ENCODE data around the gene TP53BP1.
A peak's percentile ranks its signal among the peaks of the same experiment; 100 is the strongest.

TP53BP1 gene

GRCh38 chr15:43499635-43500034 lies 6.7 kb upstream of the TP53BP1 start:
- no peak for DNase-seq (ENCODE audit: low read depth, low spot score)
- no peaks in the 10 kb centered on the region for H3K9me3 ChIP-seq (ENCODE audit: insufficient read depth, low read length)
- H3K9ac ChIP-seq (ENCODE audit: insufficient read length, low read depth) = no peak overlapping the region
- no peak overlapping the region for H3K4me3 ChIP-seq (ENCODE audit: insufficient read length, low read depth)
- TF ChIP-seq ZNF274 (IDR thresholded peaks at IDR 0.05; ENCODE audit: low read depth, low read length) (no peak), YY1 (IDR thresholded peaks at IDR 0.05; ENCODE audit: insufficient read depth, insufficient read length) (no peak), SUZ12 (IDR thresholded peaks at IDR 0.05; ENCODE audit: extremely low read depth, insufficient read depth, insufficient read length) (no peak)
- H3K36me3 ChIP-seq (ENCODE audit: insufficient read depth, insufficient read length, low read length) = no peaks in the 10 kb centered on the region
- no peaks in the 10 kb centered on the region for H3K4me1 ChIP-seq (ENCODE audit: insufficient read depth, insufficient read length)
- no peaks in the 10 kb centered on the region for H3K27me3 ChIP-seq (ENCODE audit: insufficient read depth, insufficient read length)

GRCh38 chr15:43498990-43499389 lies 6.0 kb upstream of the TP53BP1 start:
- Histone ChIP-seq H3K9ac (ENCODE audit: insufficient read length, low read depth) (no peak overlapping the region), H3K27me3 (ENCODE audit: insufficient read depth, insufficient read length) (no peaks in the 10 kb centered on the region), H3K4me3 (ENCODE audit: insufficient read length, low read depth) (no peak overlapping the region), H3K4me1 (ENCODE audit: insufficient read depth, insufficient read length) (no peaks in the 10 kb centered on the region), H3K36me3 (ENCODE audit: insufficient read depth, insufficient read length, low read length) (no peaks in the 10 kb centered on the region), H3K9me3 (ENCODE audit: insufficient read depth, low read length) (no peaks in the 10 kb centered on the region)
- DNase-seq (ENCODE audit: low read depth, low spot score) = no peak
- no peak for TF ChIP-seq SUZ12 (IDR thresholded peaks at IDR 0.05; ENCODE audit: extremely low read depth, insufficient read depth, insufficient read length)
- TF ChIP-seq ZNF274 (IDR thresholded peaks at IDR 0.05; ENCODE audit: low read depth, low read length) = no peak
- TF ChIP-seq YY1 (IDR thresholded peaks at IDR 0.05; ENCODE audit: insufficient read depth, insufficient read length) = no peak

- H3K9ac ChIP-seq (ENCODE audit: insufficient read length, low read depth) = no peak overlapping the region
- no peak for DNase-seq (ENCODE audit: low read depth, low spot score)
- no peaks in the 10 kb centered on the region for H3K27me3 ChIP-seq (ENCODE audit: insufficient read depth, insufficient read length)
- H3K4me3 ChIP-seq (ENCODE audit: insufficient read length, low read depth) = no peak overlapping the region
- no peaks in the 10 kb centered on the region for H3K4me1 ChIP-seq (ENCODE audit: insufficient read depth, insufficient read length)
- peaks cover 26% of the 10 kb centered on the region for H3K36me3 ChIP-seq (ENCODE audit: insufficient read depth, insufficient read length, low read length)
- no peaks in the 10 kb centered on the region for H3K9me3 ChIP-seq (ENCODE audit: insufficient read depth, low read length)
- TF ChIP-seq ZNF274 (IDR thresholded peaks at IDR 0.05; ENCODE audit: low read depth, low read length) (no peak), SUZ12 (IDR thresholded peaks at IDR 0.05; ENCODE audit: extremely low read depth, insufficient read depth, insufficient read length) (no peak), YY1 (IDR thresholded peaks at IDR 0.05; ENCODE audit: insufficient read depth, insufficient read length) (no peak)
Measured at GRCh38 chr15:43493703-43494472, 932 bp upstream of the TP53BP1 start.

DNA sequence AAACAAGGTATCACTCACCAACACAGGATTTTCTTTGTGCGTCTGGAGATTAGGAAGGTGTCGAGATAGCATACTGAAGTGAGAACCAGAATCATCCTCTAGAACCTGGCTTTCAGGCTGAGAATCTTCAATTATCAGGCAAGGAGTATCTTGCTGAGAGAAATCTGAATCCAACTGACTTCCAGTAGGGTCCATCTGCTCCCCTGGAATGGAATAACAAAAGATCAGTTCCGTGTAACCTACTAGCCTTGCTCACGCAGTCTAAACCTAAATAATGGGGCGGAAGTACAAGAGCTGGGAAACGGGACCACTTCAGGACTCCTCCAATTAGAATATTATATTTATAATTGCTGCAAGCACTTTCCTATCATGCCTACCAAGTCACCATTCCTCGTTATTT lies 690 bp downstream of the TP53BP1 start:
- Histone ChIP-seq H3K36me3 (ENCODE audit: insufficient read depth, insufficient read length, low read length) (peaks cover 41% of the 10 kb centered on the region), H3K27me3 (ENCODE audit: insufficient read depth, insufficient read length) (no peaks in the 10 kb centered on the region), H3K9me3 (ENCODE audit: insufficient read depth, low read length) (no peaks in the 10 kb centered on the region), H3K4me1 (ENCODE audit: insufficient read depth, insufficient read length) (no peaks in the 10 kb centered on the region), H3K4me3 (ENCODE audit: insufficient read length, low read depth) (peak overlapping the region; percentile 68), H3K9ac (ENCODE audit: insufficient read length, low read depth) (peak overlapping the region; percentile 90)
- no peak for DNase-seq (ENCODE audit: low read depth, low spot score)
- no peak for TF ChIP-seq ZNF274 (IDR thresholded peaks at IDR 0.05; ENCODE audit: low read depth, low read length)
- TF ChIP-seq YY1 (IDR thresholded peaks at IDR 0.05; ENCODE audit: insufficient read depth, insufficient read length) = no peak
- no peak for TF ChIP-seq SUZ12 (IDR thresholded peaks at IDR 0.05; ENCODE audit: extremely low read depth, insufficient read depth, insufficient read length)

GRCh38 chr15:43489191-43489590 lies 3.8 kb downstream of the TP53BP1 start:
- Histone ChIP-seq H3K27me3 (ENCODE audit: insufficient read depth, insufficient read length) (no peaks in the 10 kb centered on the region), H3K9ac (ENCODE audit: insufficient read length, low read depth) (no peak overlapping the region), H3K4me3 (ENCODE audit: insufficient read length, low read depth) (no peak overlapping the region), H3K36me3 (ENCODE audit: insufficient read depth, insufficient read length, low read length) (peaks cover 55% of the 10 kb centered on the region), H3K4me1 (ENCODE audit: insufficient read depth, insufficient read length) (no peaks in the 10 kb centered on the region), H3K9me3 (ENCODE audit: insufficient read depth, low read length) (no peaks in the 10 kb centered on the region)
- DNase-seq (ENCODE audit: low read depth, low spot score) = no peak
- TF ChIP-seq ZNF274 (IDR thresholded peaks at IDR 0.05; ENCODE audit: low read depth, low read length) (no peak), SUZ12 (IDR thresholded peaks at IDR 0.05; ENCODE audit: extremely low read depth, insufficient read depth, insufficient read length) (no peak), YY1 (IDR thresholded peaks at IDR 0.05; ENCODE audit: insufficient read depth, insufficient read length) (no peak)

DNA sequence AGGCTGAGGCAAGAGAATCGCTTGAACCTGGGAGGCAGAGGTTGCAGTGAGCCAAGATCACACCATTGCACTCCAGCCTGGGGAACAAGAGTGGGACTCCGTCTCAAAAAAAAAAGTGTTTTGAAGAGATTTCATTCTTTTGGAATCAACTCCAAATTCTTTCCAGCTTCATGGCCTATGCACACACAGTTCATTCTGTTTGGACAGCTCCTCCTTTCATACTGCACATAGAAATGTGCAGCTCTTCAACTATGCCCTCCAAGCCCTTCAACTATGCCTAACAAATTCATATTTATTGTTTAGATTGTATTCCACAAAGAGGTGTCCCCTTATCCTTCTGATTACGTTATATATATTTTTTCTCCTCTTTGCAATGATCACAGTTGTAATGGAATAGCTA lies 4.2 kb downstream of the TP53BP1 start:
- TF ChIP-seq ZNF274 (IDR thresholded peaks at IDR 0.05; ENCODE audit: low read depth, low read length) = no peak
- TF ChIP-seq YY1 (IDR thresholded peaks at IDR 0.05; ENCODE audit: insufficient read depth, insufficient read length) = no peak
- TF ChIP-seq SUZ12 (IDR thresholded peaks at IDR 0.05; ENCODE audit: extremely low read depth, insufficient read depth, insufficient read length) = no peak
- Histone ChIP-seq H3K4me3 (ENCODE audit: insufficient read length, low read depth) (no peak overlapping the region), H3K36me3 (ENCODE audit: insufficient read depth, insufficient read length, low read length) (peaks cover 58% of the 10 kb centered on the region), H3K9ac (ENCODE audit: insufficient read length, low read depth) (no peak overlapping the region), H3K27me3 (ENCODE audit: insufficient read depth, insufficient read length) (no peaks in the 10 kb centered on the region), H3K9me3 (ENCODE audit: insufficient read depth, low read length) (no peaks in the 10 kb centered on the region), H3K4me1 (ENCODE audit: insufficient read depth, insufficient read length) (no peaks in the 10 kb centered on the region)
- no peak for DNase-seq (ENCODE audit: low read depth, low spot score)

DNA sequence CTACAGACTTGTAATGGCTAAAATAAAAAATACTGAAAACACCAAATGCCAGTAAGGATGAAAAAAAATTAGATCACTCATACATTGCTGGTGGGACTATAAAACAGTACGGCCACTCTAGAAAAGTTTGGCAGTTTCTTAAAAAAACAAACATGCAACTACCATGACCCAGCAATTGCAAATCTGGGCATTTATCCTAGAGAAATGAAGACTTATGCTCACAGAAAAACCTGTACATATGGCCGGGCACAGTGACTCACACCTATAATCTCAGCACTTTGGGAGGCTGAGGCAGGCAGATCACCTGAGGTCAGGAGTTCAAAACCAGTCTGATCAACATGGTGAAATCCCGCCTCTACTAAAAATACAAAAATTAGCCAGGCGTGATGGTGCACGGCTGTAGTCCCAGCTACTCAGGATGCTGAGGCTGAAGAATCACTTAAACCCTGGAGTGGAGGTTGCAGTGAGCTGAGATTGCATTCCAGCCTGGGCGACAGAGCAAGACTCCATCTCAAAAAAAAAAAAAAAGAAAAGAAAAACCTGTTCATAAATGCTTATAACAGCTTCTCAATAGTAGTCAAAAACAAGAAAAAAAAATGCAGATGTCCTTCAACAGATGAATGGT lies 5.6 kb downstream of the TP53BP1 start:
- no peaks in the 10 kb centered on the region for H3K9me3 ChIP-seq (ENCODE audit: insufficient read depth, low read length)
- no peak for TF ChIP-seq ZNF274 (IDR thresholded peaks at IDR 0.05; ENCODE audit: low read depth, low read length)
- no peak for TF ChIP-seq SUZ12 (IDR thresholded peaks at IDR 0.05; ENCODE audit: extremely low read depth, insufficient read depth, insufficient read length)
- no peak for TF ChIP-seq YY1 (IDR thresholded peaks at IDR 0.05; ENCODE audit: insufficient read depth, insufficient read length)
- no peaks in the 10 kb centered on the region for H3K27me3 ChIP-seq (ENCODE audit: insufficient read depth, insufficient read length)
- H3K9ac ChIP-seq (ENCODE audit: insufficient read length, low read depth) = no peak overlapping the region
- H3K4me1 ChIP-seq (ENCODE audit: insufficient read depth, insufficient read length) = no peaks in the 10 kb centered on the region
- DNase-seq (ENCODE audit: low read depth, low spot score) = no peak
- no peak overlapping the region for H3K4me3 ChIP-seq (ENCODE audit: insufficient read length, low read depth)
- peaks cover 63% of the 10 kb centered on the region for H3K36me3 ChIP-seq (ENCODE audit: insufficient read depth, insufficient read length, low read length)
